Activated CD8-positive, alpha-beta T cell treated with anti-CD3 and anti-CD28 coated beads for 36 hours (primary cell): ENCODE measurements around the gene PPAT. TPM values are rescaled to one million over a fixed set of nuclear protein-coding genes. Genes with fewer than 3 reads are reported as not detected.
"Not testable (repeated sequence)": the region's sequence is repeated elsewhere in the genome, so short reads cannot be mapped to it uniquely, and the experiment has no call there.

Source experiments
- ATAC-seq: fragments of 200-7000 bp; cut with Tn5 transposase; one replicate; pipeline ENCODE4 v1.10.0; 2021; ENCODE audit warnings: mild to moderate bottlenecking, moderate library complexity
- CTCF ChIA-PET: fragments of 350-600 bp; sonication (Branson Sonifier 250); formaldehyde crosslinking; loops from one replicate; lab custom pipeline; 2021; ENCODE audit warnings: antibody characterized with exemption; lab: Charles Lee
- POLR2A ChIA-PET: fragments of 350-600 bp; sonication (Branson Sonifier 250); formaldehyde crosslinking; loops from one replicate; lab custom pipeline; 2021; ENCODE audit warnings: antibody characterized with exemption; lab: Charles Lee
- DNase-seq: peaks from one replicate; pipeline ENCODE4 v3.0.0-alpha.2; 2020
- H3K27ac Mint-ChIP-seq: one replicate; pipeline ENCODE4 v1.8.0; 2021; ENCODE audit warnings: mild to moderate bottlenecking, mixed read lengths
- H3K27me3 Mint-ChIP-seq: one replicate; pipeline ENCODE4 v1.8.0; 2021; ENCODE audit warnings: mixed read lengths
- H3K36me3 Mint-ChIP-seq: one replicate; pipeline ENCODE4 v1.8.0; 2021; ENCODE audit warnings: low read depth, mixed read lengths
- H3K4me1 Mint-ChIP-seq: one replicate; pipeline ENCODE4 v1.8.0; 2021; ENCODE audit warnings: low read depth, mixed read lengths
- H3K4me3 Mint-ChIP-seq: one replicate; pipeline ENCODE4 v1.8.0; 2021; ENCODE audit warnings: mild to moderate bottlenecking, moderate library complexity, mixed read lengths
- H3K9me3 Mint-ChIP-seq: one replicate; pipeline ENCODE4 v1.8.0; 2021; ENCODE audit warnings: mixed read lengths
- CTCF ChIP-seq: fragments of 200-600 bp; IDR thresholded peaks from one replicate; pipeline ENCODE4 v1.8.0; 2022; ENCODE audit warnings: antibody characterized with exemption, mild to moderate bottlenecking
- intact Hi-C: fragments of 100-400 bp; cut with micrococcal nuclease; formaldehyde crosslinking; loops from one replicate; pipeline ENCODE4 v1.10.0; 2022
- total RNA-seq, 2 experiments: library from RNA; stranded (reverse); gene quantifications; one replicate each; pipeline ENCODE4 v1.2.3, GENCODE V29; 2021

PPAT gene
- total RNA-seq, 2 experiments from 2014 or later: 44.1 to 46.9 TPM

GRCh38 chr4:56460085-56460484 is 24.7 kb upstream of the PPAT start:
- Mint-ChIP-seq H3K27ac (peak overlapping the region; percentile 85), H3K36me3 (peaks cover 69% of the 10 kb centered on the region), H3K27me3 (no peaks in the 10 kb centered on the region), H3K4me1 (peaks cover 37% of the 10 kb centered on the region), H3K4me3 (no peak overlapping the region), H3K9me3 (no peaks in the 10 kb centered on the region)
- ChIA-PET POLR2A (interaction anchor here (1.1 to 9.0 kb wide), 4 partner anchors 8 to 23 kb away, joined by 4 to 56 read pairs (median 20); partner anchors contain the start of genes PAICS and PPAT), CTCF (interaction anchor here (0.7 to 0.8 kb wide), 2 partner anchors 16 to 34 kb away, joined by 3 read pairs; no protein-coding TSS in a partner anchor)
- intact Hi-C loops: no loop called here
- no peak for TF ChIP-seq CTCF
- no peak for DNase-seq
- no peak for ATAC-seq

- POLR2A ChIA-PET: interaction anchor here (1.2 to 2.6 kb wide), 5 partner anchors 10 to 16 kb away, joined by 3 to 11 read pairs (median 6); no protein-coding TSS in a partner anchor
- CTCF ChIA-PET: no interaction called here
- ATAC-seq (no peak), DNase-seq (no peak)
- TF ChIP-seq CTCF: no peak
- Mint-ChIP-seq H3K27ac (no peak overlapping the region), H3K9me3 (no peaks in the 10 kb centered on the region), H3K36me3 (peaks cover 67% of the 10 kb centered on the region), H3K4me1 (peaks cover 16% of the 10 kb centered on the region), H3K4me3 (no peak overlapping the region), H3K27me3 (no peaks in the 10 kb centered on the region)
- intact Hi-C loops: no loop called here
Observed at GRCh38 chr4:56450342-56450741, 14.9 kb upstream of the PPAT start.

- H3K36me3 Mint-ChIP-seq: peaks cover 66% of the 10 kb centered on the region
- ATAC-seq, CTCF ChIA-PET, DNase-seq, H3K4me3 Mint-ChIP-seq, H3K9me3 Mint-ChIP-seq, H3K27ac Mint-ChIP-seq, H3K27me3 Mint-ChIP-seq, intact Hi-C loops: not testable (repeated sequence)
- POLR2A ChIA-PET: interaction anchor here (1.2 kb wide), 1 partner anchor 9 kb away, joined by 3 read pairs; no protein-coding TSS in a partner anchor
- H3K4me1 Mint-ChIP-seq: peaks cover 23% of the 10 kb centered on the region
Observed at GRCh38 chr4:56449475-56449874, 14.1 kb upstream of the PPAT start.

GRCh38 chr4:56448301-56448700 is 12.9 kb upstream of the PPAT start:
- intact Hi-C loops: no loop called here
- ATAC-seq (no peak), DNase-seq (no peak)
- no peak for TF ChIP-seq CTCF
- ChIA-PET POLR2A (interaction anchor here (0.6 to 1.3 kb wide), 2 partner anchors 9 to 12 kb away, joined by 3 to 4 read pairs; no protein-coding TSS in a partner anchor), CTCF (no interaction called here)
- no peak overlapping the region for H3K27ac Mint-ChIP-seq
- H3K9me3 Mint-ChIP-seq: no peaks in the 10 kb centered on the region
- peaks cover 69% of the 10 kb centered on the region for H3K36me3 Mint-ChIP-seq
- peaks cover 30% of the 10 kb centered on the region for H3K4me1 Mint-ChIP-seq
- H3K27me3 Mint-ChIP-seq: no peaks in the 10 kb centered on the region
- H3K4me3 Mint-ChIP-seq: no peak overlapping the region

- POLR2A ChIA-PET: interaction anchor here (2.9 to 6.0 kb wide), 2 partner anchors 9 to 14 kb away, joined by 22 to 56 read pairs; partner anchors contain the start of genes PAICS and PPAT
- H3K4me1 Mint-ChIP-seq: peaks cover 47% of the 10 kb centered on the region
- CTCF ChIA-PET: no interaction called here
- H3K36me3 Mint-ChIP-seq: peaks cover 69% of the 10 kb centered on the region
- no peak overlapping the region for H3K4me3 Mint-ChIP-seq
- H3K27me3 Mint-ChIP-seq: no peaks in the 10 kb centered on the region
- intact Hi-C loops: no loop called here
- TF ChIP-seq CTCF: no peak
- ATAC-seq (no peak), DNase-seq (peak; percentile 17)
- no peaks in the 10 kb centered on the region for H3K9me3 Mint-ChIP-seq
- H3K27ac Mint-ChIP-seq: peak overlapping the region; percentile 64
Observed at GRCh38 chr4:56445699-56446098, 10.3 kb upstream of the PPAT start.
